GM21360 (cell line): ENCODE data around the gene PCDH9.

Source experiments
- ATAC-seq: cut with Tn5 transposase; IDR thresholded peaks from one replicate; pipeline ENCODE4 v1.9.1; 2021; ENCODE audit warnings: mild to moderate bottlenecking, moderate library complexity; ENCODE audit not compliant: unreplicated experiment

PCDH9 gene

GRCh38 chr13:67167420-67167819 lies 62.7 kb downstream of the PCDH9 start:
- ATAC-seq, result no peak

GRCh38 chr13:67161176-67161575 lies 69.0 kb downstream of the PCDH9 start:
- no peak for ATAC-seq

GRCh38 chr13:67158903-67159302 lies 71.2 kb downstream of the PCDH9 start:
- ATAC-seq, result no peak

GRCh38 chr13:67156723-67157060 lies 73.4 kb downstream of the PCDH9 start:
- no peak for ATAC-seq

- ATAC-seq, result no peak
Observed at GRCh38 chr13:67155898-67156722, 74.0 kb downstream of the PCDH9 start.

GRCh38 chr13:67152085-67152484 lies 78.1 kb downstream of the PCDH9 start:
- ATAC-seq, result no peak

- ATAC-seq, result no peak
Observed at GRCh38 chr13:67151652-67152051, 78.5 kb downstream of the PCDH9 start.

- ATAC-seq, result no peak
Observed at GRCh38 chr13:67150608-67151007, 79.5 kb downstream of the PCDH9 start.

GRCh38 chr13:67148161-67148571 lies 82.0 kb downstream of the PCDH9 start:
- no peak for ATAC-seq

GRCh38 chr13:67147342-67148133 lies 82.6 kb downstream of the PCDH9 start:
- ATAC-seq, result no peak

GRCh38 chr13:67146523-67147130 lies 83.5 kb downstream of the PCDH9 start:
- no peak for ATAC-seq

GRCh38 chr13:67145950-67146349 lies 84.2 kb downstream of the PCDH9 start:
- ATAC-seq, result no peak

GRCh38 chr13:67143544-67144115 lies 86.5 kb downstream of the PCDH9 start:
- no peak for ATAC-seq

- ATAC-seq, result no peak
Observed at GRCh38 chr13:67140006-67140405, 90.1 kb downstream of the PCDH9 start.

GRCh38 chr13:67139551-67139950 lies 90.6 kb downstream of the PCDH9 start:
- no peak for ATAC-seq

- ATAC-seq, result no peak
Observed at GRCh38 chr13:67138970-67139369, 91.2 kb downstream of the PCDH9 start.

GRCh38 chr13:67137044-67137735 lies 92.9 kb downstream of the PCDH9 start:
- ATAC-seq, result no peak

- no peak for ATAC-seq
Observed at GRCh38 chr13:67136157-67136556, 94.0 kb downstream of the PCDH9 start.

GRCh38 chr13:67135356-67135755 lies 94.8 kb downstream of the PCDH9 start:
- no peak for ATAC-seq

GRCh38 chr13:67134417-67135129 lies 95.6 kb downstream of the PCDH9 start:
- ATAC-seq, result no peak
